ENCODE results near the gene C1GALT1C1L.

- TF ChIP-seq CTCF (conservative IDR thresholded peaks at IDR 0.05 in 1 of 2, IDR thresholded peaks at IDR 0.05 in 1 of 2; ENCODE audit: extremely low read depth in 1 of 2, insufficient read depth in 1 of 2, low read depth in 1 of 2, low read length in 2 of 2) (no peak), EZH2 (IDR thresholded peaks at IDR 0.05; ENCODE audit: borderline replicate concordance, low read length) (no peak)
Measured at GRCh38 chr2:43676322-43677050, at the start of gene C1GALT1C1L.
